OCI-LY1 (cell line): ENCODE results near the gene CYP2S1.

Experiments used
- EZH2 ChIP-seq: fragments of 200-600 bp; sonication (generic), shearing (Covaris generic); IDR thresholded peaks from 2 replicates; pipeline ENCODE4 v1.8.0; 2017; ENCODE audit warnings: borderline replicate concordance, mixed run types, mild to moderate bottlenecking, antibody characterized with exemption, low read length, moderate library complexity, mixed read lengths
- TF ChIP-seq, protein P1 (sequence below): fragments of 200-600 bp; sonication (generic), shearing (Covaris generic); IDR thresholded peaks from 2 replicates; pipeline ENCODE4 v1.5.1; 2017; ENCODE audit warnings: mild to moderate bottlenecking, antibody characterized with exemption, low read length, moderate library complexity, mixed read lengths

DNA sequence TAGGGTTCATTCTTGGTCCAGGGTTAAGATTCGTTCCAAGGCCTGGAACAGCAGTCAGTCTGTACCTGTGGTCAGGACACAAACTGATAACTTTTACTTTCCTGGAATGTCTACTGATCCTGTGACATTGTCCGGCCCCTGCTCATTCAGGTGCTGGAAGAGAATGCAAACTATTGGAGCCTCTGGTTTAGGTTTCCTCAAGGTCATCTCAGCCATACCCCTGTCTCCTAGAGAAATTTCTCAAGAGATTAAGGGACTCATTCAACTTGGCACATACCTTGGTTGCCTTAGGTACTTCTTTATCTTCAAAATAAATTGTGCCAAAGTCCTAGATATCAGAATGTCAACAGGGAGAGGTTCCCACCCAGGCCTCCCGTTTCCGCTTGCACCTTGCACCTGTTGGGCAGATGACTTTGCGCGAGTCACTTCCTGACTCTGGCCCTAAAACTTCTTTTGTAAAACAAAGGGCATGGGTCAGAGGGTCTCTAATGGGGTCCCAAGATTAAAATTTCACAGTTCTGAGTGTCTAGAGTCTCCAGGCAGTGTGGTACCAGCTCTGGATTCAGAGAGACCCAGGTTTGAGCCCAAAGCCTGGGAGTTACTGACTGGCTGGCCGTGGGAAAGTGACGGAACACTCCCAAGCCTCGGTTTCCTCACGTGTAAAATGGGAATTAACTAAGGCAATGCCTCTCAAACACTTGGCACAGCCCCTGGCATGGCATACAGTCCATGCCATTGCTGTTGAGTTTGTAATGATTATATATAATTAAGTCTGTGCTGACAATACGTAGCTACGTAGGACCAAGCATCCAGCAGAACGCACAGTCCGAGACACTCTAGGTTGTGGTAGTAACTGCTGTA, 25.8 kb upstream of the CYP2S1 start:
- TF ChIP-seq, protein P1, sequence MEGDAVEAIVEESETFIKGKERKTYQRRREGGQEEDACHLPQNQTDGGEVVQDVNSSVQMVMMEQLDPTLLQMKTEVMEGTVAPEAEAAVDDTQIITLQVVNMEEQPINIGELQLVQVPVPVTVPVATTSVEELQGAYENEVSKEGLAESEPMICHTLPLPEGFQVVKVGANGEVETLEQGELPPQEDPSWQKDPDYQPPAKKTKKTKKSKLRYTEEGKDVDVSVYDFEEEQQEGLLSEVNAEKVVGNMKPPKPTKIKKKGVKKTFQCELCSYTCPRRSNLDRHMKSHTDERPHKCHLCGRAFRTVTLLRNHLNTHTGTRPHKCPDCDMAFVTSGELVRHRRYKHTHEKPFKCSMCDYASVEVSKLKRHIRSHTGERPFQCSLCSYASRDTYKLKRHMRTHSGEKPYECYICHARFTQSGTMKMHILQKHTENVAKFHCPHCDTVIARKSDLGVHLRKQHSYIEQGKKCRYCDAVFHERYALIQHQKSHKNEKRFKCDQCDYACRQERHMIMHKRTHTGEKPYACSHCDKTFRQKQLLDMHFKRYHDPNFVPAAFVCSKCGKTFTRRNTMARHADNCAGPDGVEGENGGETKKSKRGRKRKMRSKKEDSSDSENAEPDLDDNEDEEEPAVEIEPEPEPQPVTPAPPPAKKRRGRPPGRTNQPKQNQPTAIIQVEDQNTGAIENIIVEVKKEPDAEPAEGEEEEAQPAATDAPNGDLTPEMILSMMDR = no peak
- TF ChIP-seq EZH2 = no peak
